Mesothelial cell of epicardium (in vitro differentiated cells): ENCODE measurements around the gene CEBPB. TPM values are rescaled to one million over a fixed set of nuclear protein-coding genes. Genes with fewer than 3 reads are reported as not detected.

Experiments
- DNase-seq, 2 experiments: peaks; one replicate each; pipeline ENCODE4 v3.0.0; 2021; ENCODE audit warnings: low spot score in 2 of 2; ENCODE audit not compliant: unreplicated experiment in 2 of 2
- H3K27ac Mint-ChIP-seq: 2 replicates; pipeline ENCODE4 v1.8.0; 2021; ENCODE audit warnings: mixed read lengths
- H3K27me3 Mint-ChIP-seq: 2 replicates; pipeline ENCODE4 v1.8.0; 2021; ENCODE audit warnings: low read depth, mixed read lengths
- H3K36me3 Mint-ChIP-seq: 2 replicates; pipeline ENCODE4 v1.8.0; 2021; ENCODE audit warnings: mixed read lengths
- H3K4me1 Mint-ChIP-seq: 2 replicates; pipeline ENCODE4 v1.8.0; 2021; ENCODE audit warnings: mixed read lengths
- H3K4me3 Mint-ChIP-seq: 2 replicates; pipeline ENCODE4 v1.8.0; 2021; ENCODE audit warnings: mild to moderate bottlenecking, moderate library complexity, mixed read lengths
- H3K9me3 Mint-ChIP-seq: 2 replicates; pipeline ENCODE4 v1.8.0; 2021; ENCODE audit warnings: mixed read lengths
- total RNA-seq: library from RNA; stranded (reverse); gene quantifications from 3 replicates; pipeline ENCODE4 v1.2.1, GENCODE V29; 2021
- TF ChIP-seq, protein P1 (sequence below): fragments of 200-600 bp; sonication (generic); IDR thresholded peaks from one replicate; pipeline ENCODE4 v1.5.0; 2021; ENCODE audit warnings: antibody characterized with exemption; ENCODE audit not compliant: unreplicated experiment

Gene CEBPB
- total RNA-seq, 1 donor from 2014 or later, result 25.6 TPM

DNA sequence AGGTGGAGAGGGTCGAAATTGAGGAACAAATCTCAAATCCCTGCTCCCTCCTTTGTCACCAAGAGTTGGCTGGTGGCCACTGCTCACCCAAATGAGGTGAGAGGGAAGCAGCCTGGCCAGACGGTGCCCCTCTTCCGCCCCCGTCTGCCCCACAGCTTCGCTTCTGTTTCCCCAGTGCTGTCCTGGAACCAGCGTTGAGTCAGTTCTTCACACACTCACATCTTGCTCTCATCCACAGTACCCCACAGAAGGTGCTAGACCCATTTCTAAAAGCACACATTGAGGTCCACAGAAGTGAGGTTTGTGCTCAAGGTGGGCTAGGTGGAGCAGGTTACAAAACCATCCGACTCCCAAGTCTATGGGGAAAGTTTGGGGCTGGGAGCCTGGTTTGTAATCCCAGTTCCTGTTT lies 3.8 kb downstream of the CEBPB start:
- Mint-ChIP-seq H3K27me3 (no peaks in the 10 kb centered on the region), H3K4me1 (peaks cover 21% of the 10 kb centered on the region), H3K9me3 (peaks cover 2% of the 10 kb centered on the region), H3K27ac (no peak overlapping the region), H3K4me3 (no peak overlapping the region), H3K36me3 (no peaks in the 10 kb centered on the region)
- no peak for DNase-seq
- TF ChIP-seq, protein P1, sequence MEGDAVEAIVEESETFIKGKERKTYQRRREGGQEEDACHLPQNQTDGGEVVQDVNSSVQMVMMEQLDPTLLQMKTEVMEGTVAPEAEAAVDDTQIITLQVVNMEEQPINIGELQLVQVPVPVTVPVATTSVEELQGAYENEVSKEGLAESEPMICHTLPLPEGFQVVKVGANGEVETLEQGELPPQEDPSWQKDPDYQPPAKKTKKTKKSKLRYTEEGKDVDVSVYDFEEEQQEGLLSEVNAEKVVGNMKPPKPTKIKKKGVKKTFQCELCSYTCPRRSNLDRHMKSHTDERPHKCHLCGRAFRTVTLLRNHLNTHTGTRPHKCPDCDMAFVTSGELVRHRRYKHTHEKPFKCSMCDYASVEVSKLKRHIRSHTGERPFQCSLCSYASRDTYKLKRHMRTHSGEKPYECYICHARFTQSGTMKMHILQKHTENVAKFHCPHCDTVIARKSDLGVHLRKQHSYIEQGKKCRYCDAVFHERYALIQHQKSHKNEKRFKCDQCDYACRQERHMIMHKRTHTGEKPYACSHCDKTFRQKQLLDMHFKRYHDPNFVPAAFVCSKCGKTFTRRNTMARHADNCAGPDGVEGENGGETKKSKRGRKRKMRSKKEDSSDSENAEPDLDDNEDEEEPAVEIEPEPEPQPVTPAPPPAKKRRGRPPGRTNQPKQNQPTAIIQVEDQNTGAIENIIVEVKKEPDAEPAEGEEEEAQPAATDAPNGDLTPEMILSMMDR, result no peak

DNA sequence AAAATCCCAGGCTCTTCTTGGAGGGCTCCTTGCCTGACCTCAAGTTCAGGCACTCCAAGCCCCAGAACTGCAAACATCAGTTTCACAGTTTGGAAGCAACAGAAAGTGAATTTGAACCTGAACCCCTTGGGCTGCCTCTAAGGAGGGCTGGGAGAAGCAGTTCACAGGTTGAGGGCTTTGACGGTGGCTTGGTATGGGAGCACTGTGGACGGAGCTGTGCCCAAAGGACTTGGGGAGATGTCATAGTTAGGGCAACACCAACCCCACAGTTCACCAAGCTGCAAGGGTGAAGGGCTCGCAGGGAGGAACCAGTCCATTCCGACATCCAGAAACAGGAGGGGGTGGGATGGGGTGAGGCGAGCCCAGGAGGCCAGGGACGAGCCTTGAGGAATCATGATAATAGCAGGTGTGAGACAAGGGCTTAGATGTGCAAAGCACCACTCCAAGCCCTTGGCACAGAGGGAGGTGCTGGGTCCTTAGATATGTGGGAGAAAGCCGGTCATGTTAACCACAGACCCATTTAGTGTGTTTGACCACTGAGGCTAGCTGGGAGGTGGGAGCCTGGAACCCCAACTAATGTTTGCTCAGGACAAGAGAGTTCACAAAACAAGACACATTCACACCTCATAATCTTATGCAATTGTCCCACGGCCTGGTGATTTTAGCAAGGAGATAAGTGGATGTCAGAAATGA lies 4.3 kb downstream of the CEBPB start:
- H3K9me3 Mint-ChIP-seq, result peaks cover 7% of the 10 kb centered on the region
- H3K27ac Mint-ChIP-seq, result peak overlapping the region; percentile 39
- H3K4me3 Mint-ChIP-seq, result no peak overlapping the region
- DNase-seq, result no peak
- peaks cover 1% of the 10 kb centered on the region for H3K36me3 Mint-ChIP-seq
- TF ChIP-seq, protein P1, result no peak
- peaks cover 21% of the 10 kb centered on the region for H3K4me1 Mint-ChIP-seq
- no peaks in the 10 kb centered on the region for H3K27me3 Mint-ChIP-seq

GRCh38 chr20:50195524-50196120 lies 5.0 kb downstream of the CEBPB start:
- Mint-ChIP-seq H3K9me3 (peaks cover 8% of the 10 kb centered on the region), H3K27me3 (no peaks in the 10 kb centered on the region), H3K27ac (no peak overlapping the region), H3K4me1 (peaks cover 21% of the 10 kb centered on the region), H3K36me3 (peaks cover 2% of the 10 kb centered on the region), H3K4me3 (no peak overlapping the region)
- TF ChIP-seq, protein P1, result no peak
- DNase-seq, result no peak

DNA sequence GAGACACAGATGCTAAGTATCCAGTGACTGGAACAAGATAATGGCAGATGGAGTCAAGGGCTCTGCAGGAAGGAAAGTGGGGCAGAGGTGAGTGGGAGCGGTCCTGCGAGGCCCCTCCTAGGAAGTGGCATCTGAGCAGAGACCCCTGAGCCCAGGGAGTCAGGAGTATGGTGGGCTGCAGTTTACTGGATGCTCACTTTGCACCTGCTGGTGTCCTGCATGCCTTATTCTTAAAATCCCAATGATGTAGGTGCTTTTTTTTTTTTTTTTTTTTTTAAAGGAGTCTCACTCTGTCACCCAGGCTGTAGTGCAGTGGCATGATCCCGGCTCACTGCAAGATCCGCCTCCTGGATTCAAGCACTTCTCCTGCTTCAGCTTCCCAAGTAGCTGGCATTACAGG lies 5.6 kb downstream of the CEBPB start:
- no peak overlapping the region for H3K27ac Mint-ChIP-seq
- H3K36me3 Mint-ChIP-seq, result peaks cover 2% of the 10 kb centered on the region
- H3K4me1 Mint-ChIP-seq, result peaks cover 21% of the 10 kb centered on the region
- no peaks in the 10 kb centered on the region for H3K27me3 Mint-ChIP-seq
- TF ChIP-seq, protein P1, result no peak
- no peak overlapping the region for H3K4me3 Mint-ChIP-seq
- no peak for DNase-seq
- H3K9me3 Mint-ChIP-seq, result peaks cover 8% of the 10 kb centered on the region

DNA sequence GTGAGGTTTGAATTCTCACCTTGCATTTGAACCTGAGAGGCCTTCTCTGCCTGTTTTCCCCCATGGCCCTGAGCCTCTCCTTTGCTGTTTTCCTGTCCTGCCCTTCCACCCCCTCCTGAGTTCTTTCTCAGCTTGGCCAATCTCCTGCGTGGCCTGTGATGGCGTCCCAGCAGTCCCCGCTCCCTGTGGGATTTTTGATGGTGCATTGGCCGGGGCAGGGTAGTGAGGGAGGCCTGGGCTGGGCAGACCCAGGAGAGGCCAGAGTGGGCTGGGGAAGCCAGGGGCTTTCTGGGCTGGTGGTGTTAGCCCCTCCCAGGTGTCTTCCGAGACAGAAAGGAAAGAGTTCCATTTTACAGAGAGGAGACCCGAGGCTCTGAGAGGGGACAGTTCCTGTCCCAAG lies 6.3 kb downstream of the CEBPB start:
- no peak for DNase-seq
- Mint-ChIP-seq H3K4me1 (peaks cover 21% of the 10 kb centered on the region), H3K9me3 (peaks cover 8% of the 10 kb centered on the region), H3K36me3 (peaks cover 2% of the 10 kb centered on the region), H3K4me3 (no peak overlapping the region), H3K27me3 (no peaks in the 10 kb centered on the region), H3K27ac (no peak overlapping the region)
- TF ChIP-seq, protein P1, result no peak
